ENCODE data around the gene ADAT2.

The ADAT2 gene

GRCh38 chr6:143441680-143442545 lies 8.6 kb downstream of the ADAT2 start:
- in situ Hi-C loops (cut with HindIII; ENCODE audit: low sequenced_read_pairs) = no loop called here

GRCh38 chr6:143441010-143441409 lies 9.5 kb downstream of the ADAT2 start:
- in situ Hi-C loops (cut with HindIII; ENCODE audit: low sequenced_read_pairs) = no loop called here

- in situ Hi-C loops (cut with HindIII; ENCODE audit: low sequenced_read_pairs) = loop anchor here (5.0 kb wide), 1 partner anchor 745 kb away; no protein-coding TSS in a partner anchor
Observed at GRCh38 chr6:143432588-143432987, 17.9 kb downstream of the ADAT2 start.

GRCh38 chr6:143431226-143431625 lies 19.3 kb downstream of the ADAT2 start:
- in situ Hi-C loops (cut with HindIII; ENCODE audit: low sequenced_read_pairs) = loop anchor here (5.0 kb wide), 1 partner anchor 744 kb away; no protein-coding TSS in a partner anchor

- in situ Hi-C loops (cut with HindIII; ENCODE audit: low sequenced_read_pairs) = loop anchor here (5.0 kb wide), 1 partner anchor 743 kb away; no protein-coding TSS in a partner anchor
Observed at GRCh38 chr6:143429970-143430369, 20.5 kb downstream of the ADAT2 start.

GRCh38 chr6:143427109-143427817 lies 23.2 kb downstream of the ADAT2 start:
- in situ Hi-C loops (cut with HindIII; ENCODE audit: low sequenced_read_pairs) = no loop called here

- in situ Hi-C loops (cut with HindIII; ENCODE audit: low sequenced_read_pairs) = no loop called here
Observed at GRCh38 chr6:143426026-143426425, 24.5 kb downstream of the ADAT2 start.

GRCh38 chr6:143419526-143419925 lies 31.0 kb downstream of the ADAT2 start:
- in situ Hi-C loops (cut with HindIII; ENCODE audit: low sequenced_read_pairs) = no loop called here

GRCh38 chr6:143414769-143415168 lies 35.7 kb downstream of the ADAT2 start:
- in situ Hi-C loops (cut with HindIII; ENCODE audit: low sequenced_read_pairs) = no loop called here

GRCh38 chr6:143410859-143411270 lies 39.6 kb downstream of the ADAT2 start:
- in situ Hi-C loops (cut with HindIII; ENCODE audit: low sequenced_read_pairs) = no loop called here

- in situ Hi-C loops (cut with HindIII; ENCODE audit: low sequenced_read_pairs) = no loop called here
Observed at GRCh38 chr6:143408787-143409162, 41.7 kb downstream of the ADAT2 start.

- in situ Hi-C loops (cut with HindIII; ENCODE audit: low sequenced_read_pairs) = no loop called here
Observed at GRCh38 chr6:143408151-143408786, 42.2 kb downstream of the ADAT2 start.

GRCh38 chr6:143406673-143407072 lies 43.8 kb downstream of the ADAT2 start:
- in situ Hi-C loops (cut with HindIII; ENCODE audit: low sequenced_read_pairs) = no loop called here

GRCh38 chr6:143405373-143406154 lies 44.9 kb downstream of the ADAT2 start:
- in situ Hi-C loops (cut with HindIII; ENCODE audit: low sequenced_read_pairs) = no loop called here

- in situ Hi-C loops (cut with HindIII; ENCODE audit: low sequenced_read_pairs) = no loop called here
Observed at GRCh38 chr6:143402721-143403336, 47.7 kb downstream of the ADAT2 start.

- in situ Hi-C loops (cut with HindIII; ENCODE audit: low sequenced_read_pairs) = no loop called here
Observed at GRCh38 chr6:143401636-143402370, 48.7 kb downstream of the ADAT2 start.

GRCh38 chr6:143401068-143401446 lies 49.4 kb downstream of the ADAT2 start:
- in situ Hi-C loops (cut with HindIII; ENCODE audit: low sequenced_read_pairs) = no loop called here

GRCh38 chr6:143400258-143401067 lies 50.0 kb downstream of the ADAT2 start:
- in situ Hi-C loops (cut with HindIII; ENCODE audit: low sequenced_read_pairs) = no loop called here

- in situ Hi-C loops (cut with HindIII; ENCODE audit: low sequenced_read_pairs) = no loop called here
Observed at GRCh38 chr6:143399775-143400174, 50.7 kb downstream of the ADAT2 start.
